ENCODE results near the gene MARCHF11.

DNA sequence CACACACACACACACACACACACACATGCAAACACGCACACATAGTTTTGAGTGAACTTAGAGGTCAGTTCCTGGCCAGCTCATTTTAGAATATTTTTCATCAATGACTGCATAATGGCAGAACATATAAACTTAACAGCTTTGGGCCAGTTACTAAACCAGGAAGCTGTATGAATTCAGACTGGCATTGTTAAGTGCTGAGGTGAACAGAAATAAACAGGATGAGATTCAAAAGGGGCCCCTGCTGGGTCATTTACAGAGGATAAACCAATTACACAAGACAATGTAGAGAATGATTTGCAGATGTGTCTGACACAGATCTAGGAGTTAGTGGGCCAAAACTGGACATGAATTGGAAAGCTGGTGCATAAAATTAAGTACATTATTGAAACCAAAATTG lies 44.6 kb downstream of the MARCHF11 start:
- TF ChIP-seq CTCF (IDR thresholded peaks at IDR 0.05) (no peak), POLR2A (IDR thresholded peaks at IDR 0.05) (no peak), EP300 (IDR thresholded peaks at IDR 0.05; ENCODE audit: low read depth) (no peak), POLR2AphosphoS5 (IDR thresholded peaks at IDR 0.05) (no peak)

Data from transverse colon (tissue), 4 donors.